Ammon's horn (tissue), 1 donor: ENCODE data around the gene EMC8.

ENCODE experiments used
- DNase-seq: peaks from one replicate; pipeline ENCODE4 v3.0.0-alpha.2; 2016; ENCODE audit warnings: low spot score

Gene EMC8

GRCh38 chr16:85754413-85754812 is 44.9 kb downstream of the EMC8 start:
- no peak for DNase-seq

GRCh38 chr16:85753976-85754375 is 45.4 kb downstream of the EMC8 start:
- DNase-seq, result no peak

DNA sequence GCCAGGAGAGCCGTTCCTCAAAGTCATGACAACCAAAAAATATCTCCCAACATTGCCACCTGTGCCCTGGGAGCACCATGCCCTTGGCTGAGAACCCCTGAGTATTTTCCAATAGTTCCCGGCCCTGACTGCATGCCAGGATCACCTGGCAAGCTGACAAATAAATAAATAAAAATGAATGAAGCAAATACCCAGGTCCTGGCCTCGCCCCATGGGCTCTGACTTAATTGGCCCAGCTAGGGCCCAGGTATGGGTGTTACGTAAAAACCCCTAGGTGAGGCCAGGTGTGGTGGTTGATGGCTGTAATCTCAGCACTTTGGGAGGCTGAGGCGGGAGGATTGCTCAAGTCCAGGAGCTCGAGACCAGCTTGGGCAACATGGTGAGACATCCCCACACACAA is 45.8 kb downstream of the EMC8 start:
- DNase-seq, result no peak

GRCh38 chr16:85752511-85753420 is 46.6 kb downstream of the EMC8 start:
- DNase-seq, result no peak

- no peak for DNase-seq
Measured at GRCh38 chr16:85751698-85752501, 47.4 kb downstream of the EMC8 start.

GRCh38 chr16:85750827-85751697 is 48.3 kb downstream of the EMC8 start, which contains the start of gene C16orf74:
TSS of gene C16orf74 (minus strand) at chr16:85751096. CDS start at chr16:85735217, 15,879 bp downstream.
- DNase-seq, result no peak

DNA sequence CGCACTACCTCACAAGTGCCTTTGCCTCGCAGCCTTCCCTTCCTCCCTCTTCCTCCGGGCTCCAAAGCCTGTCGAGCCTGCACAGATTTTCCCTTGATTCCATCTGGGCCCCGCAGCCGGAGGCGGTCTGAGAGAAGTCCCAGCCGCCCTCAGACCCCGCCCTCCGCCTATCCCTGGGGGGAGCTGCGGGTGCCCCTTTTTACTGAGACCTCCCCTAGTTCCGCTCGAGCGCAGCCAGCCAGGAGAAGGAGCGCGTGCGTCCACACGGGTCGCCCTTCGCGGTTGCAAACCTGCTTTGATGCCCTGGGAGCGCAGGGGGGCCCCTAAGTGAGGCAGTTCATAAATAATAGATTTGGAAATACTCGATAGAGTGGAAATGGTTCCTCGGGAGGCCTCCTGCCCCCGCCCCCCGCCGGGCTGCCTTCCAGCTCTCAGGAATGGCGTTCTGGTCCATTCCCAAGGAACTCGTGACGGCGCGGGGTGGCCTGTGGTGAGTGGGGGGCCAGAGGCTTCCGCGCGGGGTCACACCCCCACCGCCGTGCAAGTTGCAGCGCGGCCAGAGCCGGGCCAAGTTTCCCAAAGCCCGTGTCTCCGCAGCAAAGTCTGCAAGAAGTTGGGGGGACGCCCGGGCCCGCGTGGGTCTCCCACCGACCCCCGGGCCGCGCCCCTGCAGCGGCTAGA is 49.1 kb downstream of the EMC8 start:
- DNase-seq, result peak; percentile 22

GRCh38 chr16:85749771-85750145 is 49.6 kb downstream of the EMC8 start:
- DNase-seq, result no peak

DNA sequence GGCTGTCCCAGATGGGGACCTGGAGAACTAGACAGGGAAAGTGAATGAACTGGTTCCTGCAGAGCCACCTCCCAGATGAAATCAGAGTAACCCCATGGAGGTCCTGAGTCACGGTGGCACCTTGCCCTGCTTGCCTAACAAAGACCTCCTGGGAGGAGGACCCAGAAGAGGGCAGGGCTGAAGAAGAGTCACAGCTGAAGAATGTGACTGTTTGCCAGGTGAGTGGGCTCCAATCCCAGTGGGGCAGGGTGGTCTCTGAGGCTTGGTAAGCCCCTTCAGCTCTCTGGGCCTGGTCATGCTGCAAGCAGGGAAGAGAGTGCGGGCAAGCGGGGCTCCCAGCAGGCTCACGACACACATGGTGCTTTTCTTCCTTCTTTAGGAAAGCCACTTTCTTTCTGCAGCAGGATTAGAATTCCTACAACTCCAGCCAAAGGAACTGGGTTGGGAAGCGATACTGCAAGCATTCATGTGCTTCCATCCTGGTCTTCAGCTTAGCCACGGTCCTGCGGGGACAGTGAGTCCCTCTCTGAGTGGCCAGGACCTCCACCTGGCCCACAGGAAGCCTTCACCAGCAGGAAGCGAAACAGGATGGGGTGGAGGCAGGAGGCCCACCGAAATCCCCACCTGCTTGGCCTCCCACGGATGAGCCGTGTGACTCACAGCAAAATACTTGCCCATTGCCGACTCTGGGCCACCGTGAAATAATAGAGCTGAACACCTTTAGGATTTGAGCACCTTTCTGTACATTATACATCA is 52.7 kb downstream of the EMC8 start:
- DNase-seq, result no peak

- no peak for DNase-seq
Measured at GRCh38 chr16:85738923-85739715, 60.2 kb downstream of the EMC8 start.

- DNase-seq, result no peak
Measured at GRCh38 chr16:85736921-85737320, 62.4 kb downstream of the EMC8 start.

DNA sequence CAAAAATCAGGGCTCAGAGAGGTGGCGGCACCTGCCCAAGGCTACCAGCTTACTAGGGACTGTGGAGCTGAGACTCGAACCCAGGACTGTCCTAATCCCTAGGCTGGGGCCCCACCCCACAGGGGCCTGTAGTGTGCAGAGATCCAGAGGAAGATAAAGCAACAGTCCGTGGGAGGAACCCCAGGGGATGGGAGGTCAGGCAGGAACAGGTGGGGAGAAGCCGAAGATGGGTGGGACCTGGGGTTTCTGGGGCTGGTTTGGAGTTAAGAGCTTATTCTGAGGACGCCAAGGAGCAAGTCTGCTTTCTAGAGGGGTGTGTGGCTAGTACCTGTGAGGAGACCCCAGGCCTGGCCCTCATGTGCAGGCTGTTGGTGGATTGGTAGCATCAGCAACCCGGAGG is 63.4 kb downstream of the EMC8 start:
- no peak for DNase-seq

- DNase-seq, result no peak
Measured at GRCh38 chr16:85735225-85735635, 64.1 kb downstream of the EMC8 start.

DNA sequence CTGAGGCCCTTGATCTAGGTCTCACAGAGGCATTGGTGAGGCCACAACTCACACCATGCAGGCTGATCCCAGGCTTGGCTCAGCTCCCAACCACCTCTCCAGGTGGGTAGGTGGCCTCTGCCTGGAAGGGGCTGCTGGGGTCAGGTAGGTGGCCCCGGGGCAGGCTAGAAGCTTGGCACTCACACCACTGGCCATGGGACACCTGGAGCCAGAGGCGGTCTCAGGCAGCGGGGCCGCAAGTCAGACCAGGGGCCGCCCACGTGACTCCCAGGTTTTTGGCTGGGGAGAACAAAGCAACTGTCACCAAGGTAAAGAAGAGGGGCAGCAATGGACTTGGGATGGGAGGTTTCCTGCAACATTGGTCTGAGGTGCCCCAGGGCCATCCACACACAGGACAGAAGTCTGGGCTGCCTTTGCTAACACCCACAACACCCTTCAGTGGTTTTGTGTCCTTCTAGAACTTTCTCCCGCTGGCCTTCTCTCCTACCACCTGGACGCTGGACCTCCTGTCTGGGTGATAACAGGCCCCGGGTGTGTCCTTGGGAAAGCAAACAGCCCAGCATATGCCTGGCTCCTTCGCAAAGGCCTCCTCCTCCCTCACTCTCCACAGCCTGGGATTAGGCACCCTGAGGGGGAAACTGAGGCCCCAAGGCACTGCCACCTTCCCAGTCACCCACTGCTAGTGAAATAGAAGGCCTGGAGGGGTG is 64.9 kb downstream of the EMC8 start:
- no peak for DNase-seq

DNA sequence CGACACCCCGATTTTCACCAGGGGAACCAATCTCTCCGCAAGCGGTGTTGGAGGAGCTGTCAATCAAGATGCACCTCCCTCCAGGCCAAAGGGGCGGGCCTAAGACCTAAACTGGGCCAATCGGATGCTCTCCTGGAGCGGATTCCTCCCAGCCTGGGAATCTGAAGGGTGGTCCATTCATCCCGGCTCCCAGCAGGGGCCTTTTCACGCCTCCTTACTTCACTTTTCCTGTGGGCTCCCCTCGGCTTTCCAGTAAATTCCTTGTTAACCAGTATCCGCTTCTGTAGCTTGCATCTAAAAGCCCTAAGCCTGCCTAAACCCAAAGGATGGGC is 65.5 kb downstream of the EMC8 start:
- no peak for DNase-seq

GRCh38 chr16:85733155-85733838 is 66.0 kb downstream of the EMC8 start:
- DNase-seq, result no peak

GRCh38 chr16:85731179-85731578 is 68.2 kb downstream of the EMC8 start:
- no peak for DNase-seq

DNA sequence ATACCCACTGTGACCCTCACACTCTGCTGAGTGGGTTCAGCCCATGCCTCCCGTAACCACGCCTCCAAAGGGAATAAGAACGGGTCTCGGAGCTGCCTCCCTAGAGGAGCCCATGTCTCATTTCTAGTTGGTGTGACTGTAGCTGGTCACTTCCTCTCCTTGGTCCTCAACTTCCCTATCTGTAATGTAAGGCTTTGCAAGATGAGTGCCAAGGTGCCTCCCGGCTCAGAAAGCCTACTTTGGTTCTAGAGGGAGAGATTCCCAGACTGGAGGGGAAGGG is 69.2 kb downstream of the EMC8 start:
- no peak for DNase-seq
